ENCODE measurements around the gene PER1.

DNA sequence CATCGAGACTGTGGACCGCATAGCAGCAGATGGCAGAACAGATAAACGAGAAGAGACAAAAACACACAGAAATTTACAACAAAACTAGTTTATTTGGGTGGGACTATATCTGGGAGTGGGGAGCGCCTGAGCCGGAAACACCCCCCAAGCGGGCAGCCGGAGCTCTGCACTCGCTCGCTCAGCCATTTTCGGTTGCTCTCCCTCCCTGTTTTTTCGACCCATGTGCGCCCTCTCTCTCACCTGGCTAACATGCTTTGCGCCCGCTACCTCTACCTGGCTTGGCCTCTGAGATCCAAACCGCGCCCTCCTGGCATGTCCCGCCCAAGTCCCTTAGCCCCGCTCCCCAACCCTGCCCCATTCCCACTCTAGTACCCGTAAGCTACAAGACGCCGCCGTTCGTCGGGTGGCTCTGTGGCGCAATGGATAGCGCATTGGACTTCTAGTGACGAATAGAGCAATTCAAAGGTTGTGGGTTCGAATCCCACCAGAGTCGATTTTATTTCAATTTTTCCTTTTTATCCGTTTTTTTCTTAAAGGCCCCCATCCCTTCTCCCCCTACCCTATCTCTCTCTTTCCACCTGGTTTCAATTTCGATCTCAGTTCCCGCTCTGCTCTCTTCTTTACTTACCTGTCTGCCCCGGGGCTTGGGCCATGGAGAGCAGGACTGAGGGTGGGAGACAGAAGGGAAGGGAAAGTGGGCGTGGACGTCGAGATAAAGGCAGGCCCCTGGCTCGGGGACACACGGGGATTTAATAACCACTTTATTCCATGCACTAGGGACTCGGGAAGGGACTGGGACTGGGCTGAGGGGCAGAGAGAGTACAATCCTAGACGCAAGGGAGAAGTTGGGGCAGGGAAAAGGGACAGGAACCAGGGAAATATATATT, 31.4 kb downstream of the PER1 start:
- TF ChIP-seq, protein P1, sequence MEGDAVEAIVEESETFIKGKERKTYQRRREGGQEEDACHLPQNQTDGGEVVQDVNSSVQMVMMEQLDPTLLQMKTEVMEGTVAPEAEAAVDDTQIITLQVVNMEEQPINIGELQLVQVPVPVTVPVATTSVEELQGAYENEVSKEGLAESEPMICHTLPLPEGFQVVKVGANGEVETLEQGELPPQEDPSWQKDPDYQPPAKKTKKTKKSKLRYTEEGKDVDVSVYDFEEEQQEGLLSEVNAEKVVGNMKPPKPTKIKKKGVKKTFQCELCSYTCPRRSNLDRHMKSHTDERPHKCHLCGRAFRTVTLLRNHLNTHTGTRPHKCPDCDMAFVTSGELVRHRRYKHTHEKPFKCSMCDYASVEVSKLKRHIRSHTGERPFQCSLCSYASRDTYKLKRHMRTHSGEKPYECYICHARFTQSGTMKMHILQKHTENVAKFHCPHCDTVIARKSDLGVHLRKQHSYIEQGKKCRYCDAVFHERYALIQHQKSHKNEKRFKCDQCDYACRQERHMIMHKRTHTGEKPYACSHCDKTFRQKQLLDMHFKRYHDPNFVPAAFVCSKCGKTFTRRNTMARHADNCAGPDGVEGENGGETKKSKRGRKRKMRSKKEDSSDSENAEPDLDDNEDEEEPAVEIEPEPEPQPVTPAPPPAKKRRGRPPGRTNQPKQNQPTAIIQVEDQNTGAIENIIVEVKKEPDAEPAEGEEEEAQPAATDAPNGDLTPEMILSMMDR (conservative IDR thresholded peaks at IDR 0.05; ENCODE audit: low read depth, low read length) = peak; percentile 42
- no peak for TF ChIP-seq EZH2 (IDR thresholded peaks at IDR 0.05; ENCODE audit: borderline replicate concordance, low read depth, low read length, poor library complexity, severe bottlenecking)

All from A673 (cell line).